Endothelial cell of umbilical vein (primary cell): ENCODE results near the gene CD79B. TPM values are rescaled to one million over a fixed set of nuclear protein-coding genes. Genes with fewer than 3 reads are reported as not detected.

Experiments
- BruUV-seq: library from RNA; stranded (reverse); fragments of 400-500 nt; replicated peaks from 2 replicates; lab custom pipeline; 2021; lab: Mats Ljungman, UMichigan
- CTCF ChIA-PET: fragments of 300-600, 350-600 bp; sonication (Branson Sonifier 250); formaldehyde crosslinking; loops from one replicate; lab custom pipeline; 2021; ENCODE audit warnings: antibody characterized with exemption, inconsistent platforms; lab: Charles Lee
- POLR2A ChIA-PET: fragments of 300-600, 350-600 bp; sonication (Branson Sonifier 250); formaldehyde crosslinking; loops from one replicate; lab custom pipeline; 2021; ENCODE audit warnings: antibody characterized with exemption, inconsistent platforms; lab: Charles Lee
- DNase-seq: peaks from one replicate; pipeline ENCODE4 v3.0.0-alpha.2; 2011; ENCODE audit warnings: low read depth, low spot score
- FAIRE-seq: peaks from 2 replicates; lab custom pipeline; 2011; peaks lifted over from hg19 to GRCh38; lab: Jason Lieb, UNC
- H2AFZ ChIP-seq: 2 replicates; pipeline ENCODE4 v1.6.0; 2012; ENCODE audit warnings: low read depth, low read length, control low read depth, inconsistent platforms
- H3K27ac ChIP-seq: 2 replicates; pipeline ENCODE4 v1.5.1; 2011; ENCODE audit warnings: low read depth, mild to moderate bottlenecking, control low read depth, low read length, moderate library complexity; ENCODE audit not compliant: insufficient read depth
- H3K27me3 ChIP-seq, 2 experiments: 2 replicates each; pipeline versions ENCODE4 v1.6.0 to v1.6.1; 2011; ENCODE audit warnings: low read length in 2 of 2, mixed read lengths in 1 of 2; ENCODE audit not compliant: control insufficient read depth in 2 of 2, insufficient read depth in 2 of 2
- H3K36me3 ChIP-seq, 2 experiments: 2 replicates in 1 of 2; 3 replicates in 1 of 2; pipeline ENCODE4 v1.5.1; 2011; ENCODE audit warnings: low read length in 2 of 2, mild to moderate bottlenecking in 1 of 2, moderate library complexity in 1 of 2; ENCODE audit not compliant: control insufficient read depth in 2 of 2, insufficient read depth in 2 of 2; ENCODE audit errors: extremely low read depth in 1 of 2
- H3K4me1 ChIP-seq: 3 replicates; pipeline ENCODE4 v1.5.1; 2011; ENCODE audit warnings: mild to moderate bottlenecking, low read length; ENCODE audit not compliant: control insufficient read depth, insufficient read depth; ENCODE audit errors: extremely low read depth
- H3K4me2 ChIP-seq: 2 replicates; pipeline ENCODE4 v1.6.1; 2011; ENCODE audit warnings: low read length, control low read depth, mixed read lengths; ENCODE audit not compliant: insufficient read depth
- H3K4me3 ChIP-seq, 3 experiments: fragments of 200-600 bp in 1 of 3; sonication (generic), shearing (Covaris generic) in 1 of 3; replicated peaks in 1 of 3; 2 replicates each; pipeline ENCODE4 v1.5.1; 2011 to 2016; ENCODE audit warnings: control low read depth in 3 of 3, low read length in 3 of 3, mild to moderate bottlenecking in 2 of 3, inconsistent platforms in 1 of 3, low read depth in 1 of 3, moderate library complexity in 1 of 3; ENCODE audit not compliant: insufficient read depth in 1 of 3
- H3K79me2 ChIP-seq: 2 replicates; pipeline ENCODE4 v1.6.0; 2012; ENCODE audit warnings: low read length, inconsistent platforms; ENCODE audit not compliant: control insufficient read depth, insufficient read depth
- H3K9ac ChIP-seq: replicated peaks from 2 replicates; pipeline ENCODE3; 2011; ENCODE audit warnings: low read length, control low read depth; ENCODE audit not compliant: insufficient read depth; ENCODE audit errors: extremely low read depth
- H3K9me1 ChIP-seq: replicated peaks from 3 replicates; pipeline ENCODE4 v1.6.0; 2011; ENCODE audit warnings: mild to moderate bottlenecking, low read length; ENCODE audit not compliant: control insufficient read depth, insufficient read depth; ENCODE audit errors: extremely low read depth
- H3K9me3 ChIP-seq: replicated peaks from 2 replicates; pipeline ENCODE4 v1.5.1; 2012; ENCODE audit warnings: low read length, inconsistent platforms; ENCODE audit not compliant: control insufficient read depth, insufficient read depth
- H4K20me1 ChIP-seq: replicated peaks from 2 replicates; pipeline ENCODE3; 2011; ENCODE audit warnings: mild to moderate bottlenecking, low read length; ENCODE audit not compliant: control insufficient read depth, insufficient read depth; ENCODE audit errors: extremely low read depth
- FOS ChIP-seq: IDR thresholded peaks from 2 replicates; pipeline ENCODE4 v1.6.1; 2011; ENCODE audit warnings: mild to moderate bottlenecking, low read length, moderate library complexity, borderline replicate concordance; ENCODE audit not compliant: insufficient read depth
- GATA2 ChIP-seq: IDR thresholded peaks from 2 replicates; pipeline ENCODE4 v1.7.0; 2011; ENCODE audit warnings: low read depth, mild to moderate bottlenecking, moderate library complexity, mixed read lengths, low read length; ENCODE audit not compliant: insufficient read length, insufficient read depth
- JUN ChIP-seq: IDR thresholded peaks from 2 replicates; pipeline ENCODE4 v1.6.1; 2011; ENCODE audit warnings: borderline replicate concordance, low read depth; ENCODE audit not compliant: insufficient read length, insufficient read depth
- MYC ChIP-seq: IDR thresholded peaks from one replicate; pipeline ENCODE4 v1.6.1; 2011; ENCODE audit warnings: mild to moderate bottlenecking, low read depth, low read length
- POLR2A ChIP-seq: IDR thresholded peaks from 2 replicates; pipeline ENCODE4 v1.6.1; 2012; ENCODE audit warnings: low read depth, mild to moderate bottlenecking, control low read depth, low read length
- POLR2AphosphoS5 ChIP-seq: IDR thresholded peaks from 2 replicates; pipeline ENCODE4 v1.6.1; 2012; ENCODE audit warnings: low read depth, mild to moderate bottlenecking, control low read depth, low read length, moderate library complexity; ENCODE audit not compliant: insufficient read depth
- dilution Hi-C: fragments of 300-500 bp; cut with MboI; formaldehyde crosslinking; loops from one replicate; pipeline ENCODE4 v1.15.0; 2019; ENCODE audit warnings: low sequenced_read_pairs; ENCODE audit not compliant: extremely low pct_ligation_motif_present
- intact Hi-C: fragments of 100-400 bp; cut with micrococcal nuclease; formaldehyde crosslinking; loops from one replicate; pipeline ENCODE4 v1.10.0; 2022
- polyA plus RNA-seq, 4 experiments: library from polyadenylated mRNA; depleted of rRNA in 3 of 4; stranded (reverse) in 3 of 4; unstranded in 1 of 4; fragments of >200 nt; gene quantifications; 2 replicates each; pipeline versions ENCODE4 v1.2.1 to v1.2.3, GENCODE V29; 2011 to 2012; ENCODE audit warnings: missing spikeins in 1 of 4
- total RNA-seq: library from RNA; stranded (reverse); gene quantifications from 2 replicates; pipeline ENCODE4 v1.2.3, GENCODE V29; 2021
- TF ChIP-seq, protein P1 (sequence below), 2 donors: IDR thresholded peaks; 1 replicate in 1 of 2; 2 replicates in 1 of 2; pipeline ENCODE4 v1.5.1; 2011; ENCODE audit warnings: low read length in 2 of 2, mild to moderate bottlenecking in 2 of 2, moderate library complexity in 2 of 2, control low read depth in 1 of 2, inconsistent platforms in 1 of 2, low read depth in 1 of 2; ENCODE audit not compliant: insufficient read depth in 1 of 2; ENCODE audit errors: extremely low read depth in 1 of 2
- TF ChIP-seq, protein P2 (sequence below): IDR thresholded peaks from 2 replicates; pipeline ENCODE4 v1.6.1; 2011; ENCODE audit not compliant: insufficient read depth, insufficient read length

The CD79B gene
- total and polyA plus RNA-seq, 2 donors (not counting 3 experiments of a cell fraction or from before 2014, with no cell fraction given), result 2.1 to 3.9 TPM

DNA sequence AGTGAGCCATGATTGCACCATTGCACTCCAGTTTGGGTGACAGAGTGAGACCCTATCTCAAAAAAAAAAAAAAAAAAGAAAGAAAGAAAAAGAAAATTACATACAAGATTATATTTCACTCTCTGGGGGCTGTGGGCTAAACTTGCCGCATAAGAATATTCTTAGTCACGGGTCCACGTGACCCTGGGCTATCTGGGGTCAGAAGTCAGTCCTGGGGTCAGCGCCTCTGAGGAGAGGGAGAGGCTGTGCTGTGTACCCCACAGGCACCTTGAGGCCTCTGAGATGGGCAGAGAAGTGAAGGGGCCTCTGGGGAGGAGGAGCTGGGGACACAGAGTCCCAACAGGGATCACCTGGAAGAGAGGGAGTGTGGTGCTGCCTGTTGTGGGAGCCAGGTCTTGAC lies 5.8 kb upstream of the CD79B start:
- Histone ChIP-seq H4K20me1 (no peaks in the 10 kb centered on the region), H3K27me3 (no peaks in the 10 kb centered on the region), H3K9me3 (no peaks in the 10 kb centered on the region), H3K9ac (no peak overlapping the region), H2AFZ (no peak overlapping the region), H3K4me1 (no peaks in the 10 kb centered on the region), H3K79me2 (no peaks in the 10 kb centered on the region), H3K4me3 (no peak overlapping the region), H3K4me2 (no peak overlapping the region), H3K9me1 (no peaks in the 10 kb centered on the region), H3K27ac (no peak overlapping the region), H3K36me3 (no peaks in the 10 kb centered on the region)
- DNase-seq (no peak), FAIRE-seq (no peak)
- dilution Hi-C loops, result no loop called here
- TF ChIP-seq POLR2A (no peak), POLR2AphosphoS5 (no peak), GATA2 (no peak), MYC (no peak), FOS (no peak), JUN (no peak)
- TF ChIP-seq, protein P1, sequence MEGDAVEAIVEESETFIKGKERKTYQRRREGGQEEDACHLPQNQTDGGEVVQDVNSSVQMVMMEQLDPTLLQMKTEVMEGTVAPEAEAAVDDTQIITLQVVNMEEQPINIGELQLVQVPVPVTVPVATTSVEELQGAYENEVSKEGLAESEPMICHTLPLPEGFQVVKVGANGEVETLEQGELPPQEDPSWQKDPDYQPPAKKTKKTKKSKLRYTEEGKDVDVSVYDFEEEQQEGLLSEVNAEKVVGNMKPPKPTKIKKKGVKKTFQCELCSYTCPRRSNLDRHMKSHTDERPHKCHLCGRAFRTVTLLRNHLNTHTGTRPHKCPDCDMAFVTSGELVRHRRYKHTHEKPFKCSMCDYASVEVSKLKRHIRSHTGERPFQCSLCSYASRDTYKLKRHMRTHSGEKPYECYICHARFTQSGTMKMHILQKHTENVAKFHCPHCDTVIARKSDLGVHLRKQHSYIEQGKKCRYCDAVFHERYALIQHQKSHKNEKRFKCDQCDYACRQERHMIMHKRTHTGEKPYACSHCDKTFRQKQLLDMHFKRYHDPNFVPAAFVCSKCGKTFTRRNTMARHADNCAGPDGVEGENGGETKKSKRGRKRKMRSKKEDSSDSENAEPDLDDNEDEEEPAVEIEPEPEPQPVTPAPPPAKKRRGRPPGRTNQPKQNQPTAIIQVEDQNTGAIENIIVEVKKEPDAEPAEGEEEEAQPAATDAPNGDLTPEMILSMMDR (IDR thresholded peaks at IDR 0.05; ENCODE audit: extremely low read depth in 1 of 2, insufficient read depth in 1 of 2, low read depth in 1 of 2, low read length in 2 of 2), result no peak
- TF ChIP-seq, protein P2, sequence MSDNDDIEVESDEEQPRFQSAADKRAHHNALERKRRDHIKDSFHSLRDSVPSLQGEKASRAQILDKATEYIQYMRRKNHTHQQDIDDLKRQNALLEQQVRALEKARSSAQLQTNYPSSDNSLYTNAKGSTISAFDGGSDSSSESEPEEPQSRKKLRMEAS, result no peak
- intact Hi-C loops, result no loop called here
- BruUV-seq, result no TSS peak
- ChIA-PET CTCF (interaction anchor here (1.3 to 2.3 kb wide), 2 partner anchors 8 to 195 kb away, joined by 5 to 8 read pairs; no protein-coding TSS in a partner anchor), POLR2A (no interaction called here)
